Right lobe of liver (tissue), 6 donors: Measurements from ENCODE around the gene NOS1AP. TPM values are rescaled to one million over a fixed set of nuclear protein-coding genes. Genes with fewer than 3 reads are reported as not detected.
A peak's percentile ranks its signal among the peaks of the same experiment; 100 is the strongest.

ENCODE experiments used
- ATAC-seq, 4 donors: fragments of 200-7000 bp; cut with Tn5 transposase; one replicate each; pipeline ENCODE4 v1.9.1; 2020; ENCODE audit warnings: mild to moderate bottlenecking in 4 of 4, moderate library complexity in 4 of 4
- DNase-seq, 3 donors: peaks; one replicate each; pipeline ENCODE4 v3.0.0-alpha.2; 2020
- H3K27ac ChIP-seq, 3 donors: fragments of 200-600 bp; one replicate each; pipeline ENCODE4 v1.8.0; 2022
- H3K27me3 ChIP-seq, 2 donors: fragments of 200-600 bp; one replicate each; pipeline ENCODE4 v1.8.0; 2022
- H3K36me3 ChIP-seq, 4 donors: fragments of 200-600 bp; sonication (generic) in 1 of 4; one replicate each; pipeline versions ENCODE4 v1.5.1 to v1.8.0; 2017 to 2022; ENCODE audit warnings: control low read depth in 1 of 4
- H3K4me1 ChIP-seq, 4 donors: fragments of 200-600 bp; sonication (generic) in 1 of 4; one replicate each; pipeline versions ENCODE4 v1.5.1 to v1.8.0; 2017 to 2022; ENCODE audit warnings: control low read depth in 1 of 4
- H3K4me3 ChIP-seq, 3 donors: fragments of 200-600 bp; one replicate each; pipeline ENCODE4 v1.8.0; 2022
- H3K9me3 ChIP-seq, 4 donors: fragments of 200-600 bp; sonication (generic) in 1 of 4; one replicate each; pipeline versions ENCODE4 v1.5.1 to v1.8.0; 2017 to 2022; ENCODE audit warnings: control low read depth in 1 of 4
- POLR2A ChIP-seq: fragments of 450-650 bp; IDR thresholded peaks from one replicate; pipeline ENCODE4 v1.6.1; 2017; ENCODE audit warnings: antibody characterized with exemption, mild to moderate bottlenecking
- WGBS: methylation state at CpG from one replicate; pipeline ENCODE4 v1.1.6; 2018; ENCODE audit warnings: low coverage, low lambda C conversion rate; ENCODE audit not compliant: insufficient coverage; ENCODE audit errors: missing lambda C conversion rate; 5-methylcytosine and 5-hydroxymethylcytosine counted together
- intact Hi-C, 2 donors: fragments of 100-400 bp; cut with DNase I; formaldehyde crosslinking; loops; one replicate each; pipeline versions ENCODE4 v1.11.2 to v1.14.1; 2022
- total RNA-seq, 6 experiments: library from RNA; depleted of rRNA in 2 of 6; stranded (reverse); fragments of >200 nt in 2 of 6; fragmentation: NEBNext Ultra II Directional in 3 of 6; extraction: Animal tissue kit (Norgen Biotek cat#: 25700) in 3 of 6; gene quantifications; one replicate each; pipeline versions ENCODE4 v1.1.0 to v1.2.4, GENCODE V29; 2016 to 2023
- TF ChIP-seq, protein P1 (sequence below), 4 donors: fragments of 200-600 bp in 3 of 4; fragments of 450-650 bp in 1 of 4; IDR thresholded peaks; one replicate each; pipeline versions ENCODE4 v1.5.1 to v1.8.0; 2016 to 2022; ENCODE audit warnings: antibody characterized with exemption in 4 of 4, mild to moderate bottlenecking in 2 of 4
- donor health status: DM: no; HTN: yes; CAD: no.
- donor health status: DM: no; HTN: no; CAD: no.
- donor health status: DM: no; HTN: no; CAD: no.
- donor health status: DM: no; HTN: yes; CAD: no.
- donor health status: DM: no; HTN: yes; CAD: no.

NOS1AP gene
- total RNA-seq, 6 experiments from 2014 or later = 4.7 to 24.8 (median 11.6) TPM

DNA sequence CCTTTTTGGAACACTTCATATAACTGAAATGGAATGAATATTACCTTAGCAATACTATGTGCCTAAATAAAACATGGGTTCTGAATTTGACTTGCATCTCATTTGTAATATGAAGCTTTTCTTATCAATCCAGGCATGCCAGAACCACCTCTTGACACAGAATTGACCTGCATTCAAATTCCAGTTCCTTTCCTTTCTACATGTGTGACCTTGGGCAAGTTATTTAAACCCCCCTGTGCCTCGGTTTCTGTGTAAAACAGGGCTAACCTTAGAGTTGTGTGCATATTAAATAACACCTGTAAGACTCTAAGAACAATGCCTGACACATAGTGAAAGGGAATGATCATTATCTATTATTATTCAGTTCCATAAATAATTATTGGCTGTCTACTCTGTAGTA, 2.0 kb upstream of the NOS1AP start:
- ATAC-seq (no peak), DNase-seq (no peak)
- H3K4me3 ChIP-seq = no peak overlapping the region
- no peak overlapping the region for H3K27ac ChIP-seq
- peaks cover 0 to 19% (median 0%) of the 10 kb centered on the region in 4 donors for H3K4me1 ChIP-seq
- 33% methylated on average over 1 of the region's 1 CpG for WGBS
- no peak for TF ChIP-seq POLR2A
- TF ChIP-seq, protein P1, sequence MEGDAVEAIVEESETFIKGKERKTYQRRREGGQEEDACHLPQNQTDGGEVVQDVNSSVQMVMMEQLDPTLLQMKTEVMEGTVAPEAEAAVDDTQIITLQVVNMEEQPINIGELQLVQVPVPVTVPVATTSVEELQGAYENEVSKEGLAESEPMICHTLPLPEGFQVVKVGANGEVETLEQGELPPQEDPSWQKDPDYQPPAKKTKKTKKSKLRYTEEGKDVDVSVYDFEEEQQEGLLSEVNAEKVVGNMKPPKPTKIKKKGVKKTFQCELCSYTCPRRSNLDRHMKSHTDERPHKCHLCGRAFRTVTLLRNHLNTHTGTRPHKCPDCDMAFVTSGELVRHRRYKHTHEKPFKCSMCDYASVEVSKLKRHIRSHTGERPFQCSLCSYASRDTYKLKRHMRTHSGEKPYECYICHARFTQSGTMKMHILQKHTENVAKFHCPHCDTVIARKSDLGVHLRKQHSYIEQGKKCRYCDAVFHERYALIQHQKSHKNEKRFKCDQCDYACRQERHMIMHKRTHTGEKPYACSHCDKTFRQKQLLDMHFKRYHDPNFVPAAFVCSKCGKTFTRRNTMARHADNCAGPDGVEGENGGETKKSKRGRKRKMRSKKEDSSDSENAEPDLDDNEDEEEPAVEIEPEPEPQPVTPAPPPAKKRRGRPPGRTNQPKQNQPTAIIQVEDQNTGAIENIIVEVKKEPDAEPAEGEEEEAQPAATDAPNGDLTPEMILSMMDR (IDR thresholded peaks at IDR 0.05) = no peak
- no peaks in the 10 kb centered on the region for H3K36me3 ChIP-seq
- no peaks in the 10 kb centered on the region for H3K9me3 ChIP-seq
- intact Hi-C loops = no loop called here
- no peaks in the 10 kb centered on the region for H3K27me3 ChIP-seq

DNA sequence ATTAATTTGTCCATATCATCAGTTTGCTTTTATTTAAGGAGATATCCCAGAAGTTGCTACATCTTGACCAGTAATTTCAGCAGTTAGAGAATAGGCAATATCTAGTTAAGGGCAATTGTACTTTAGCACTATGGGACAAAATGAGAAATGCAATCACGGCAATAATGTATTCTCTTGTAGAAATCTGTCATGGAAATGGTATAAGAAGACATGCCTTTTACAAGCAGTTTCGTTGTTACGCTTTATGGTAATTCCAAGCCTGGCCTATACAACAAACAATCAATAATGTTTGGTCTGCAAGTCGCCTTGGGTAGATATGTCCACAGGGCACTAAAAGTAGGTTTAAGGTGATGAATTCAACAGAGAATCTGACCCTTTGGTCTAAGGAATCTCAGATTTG, 1.2 kb upstream of the NOS1AP start:
- intact Hi-C loops = no loop called here
- Histone ChIP-seq H3K36me3 (no peaks in the 10 kb centered on the region), H3K4me1 (peaks cover 0 to 28% (median 0%) of the 10 kb centered on the region in 4 donors), H3K9me3 (no peaks in the 10 kb centered on the region), H3K4me3 (no peak overlapping the region), H3K27ac (no peak overlapping the region), H3K27me3 (no peaks in the 10 kb centered on the region)
- 84% methylated on average over 4 of the region's 4 CpGs for WGBS
- DNase-seq (no peak), ATAC-seq (no peak)
- TF ChIP-seq POLR2A = no peak
- TF ChIP-seq, protein P1 (IDR thresholded peaks at IDR 0.05) = no peak

DNA sequence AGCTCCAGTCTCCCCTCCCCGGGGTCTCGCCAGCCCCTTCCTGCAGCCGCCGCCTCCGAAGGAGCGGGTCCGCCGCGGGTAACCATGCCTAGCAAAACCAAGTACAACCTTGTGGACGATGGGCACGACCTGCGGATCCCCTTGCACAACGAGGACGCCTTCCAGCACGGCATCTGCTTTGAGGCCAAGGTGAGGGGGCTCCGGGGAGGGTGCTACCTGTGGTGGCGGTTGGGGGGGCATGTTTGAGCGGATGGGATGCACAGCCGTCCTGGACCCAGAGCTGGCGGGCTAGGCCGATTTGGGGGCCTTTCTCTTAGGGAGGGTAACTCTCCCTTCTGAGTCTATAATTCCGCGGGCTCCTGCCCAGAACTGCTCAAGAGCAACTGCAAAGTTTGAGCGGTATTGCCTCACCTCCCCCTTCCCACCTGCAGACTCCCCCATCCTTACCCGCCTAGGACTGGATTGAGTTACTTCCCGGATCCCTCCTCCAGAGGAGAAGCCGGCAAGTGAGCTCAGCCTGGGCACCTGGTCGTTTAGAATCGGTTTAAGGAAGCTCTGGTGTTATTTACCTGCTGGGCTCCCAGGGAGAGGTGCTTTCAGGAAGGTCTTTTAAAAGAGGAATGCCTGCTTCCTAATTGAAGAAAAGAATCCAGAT, 730 bp downstream of the NOS1AP start:
- Histone ChIP-seq H3K9me3 (no peaks in the 10 kb centered on the region), H3K27ac (peak overlapping the region; percentile 69 to 85 (median 72)), H3K27me3 (no peaks in the 10 kb centered on the region), H3K4me1 (peaks cover 0 to 31% (median 0%) of the 10 kb centered on the region in 4 donors), H3K4me3 (peak overlapping the region; percentile 73 to 83 (median 74)), H3K36me3 (no peaks in the 10 kb centered on the region)
- TF ChIP-seq, protein P1 (IDR thresholded peaks at IDR 0.05) = no peak
- no peak for TF ChIP-seq POLR2A
- intact Hi-C loops = loop anchor here in 1 of 2 donors (10.0 kb wide), 1 partner anchor 55 kb away; no protein-coding TSS in a partner anchor
- ATAC-seq (peak; percentile 1 to 29 (median 15)), DNase-seq (peak in 2 of 3 donors; percentile 19 to 53)
- WGBS = 0% methylated on average over 7 of the region's 29 CpGs

DNA sequence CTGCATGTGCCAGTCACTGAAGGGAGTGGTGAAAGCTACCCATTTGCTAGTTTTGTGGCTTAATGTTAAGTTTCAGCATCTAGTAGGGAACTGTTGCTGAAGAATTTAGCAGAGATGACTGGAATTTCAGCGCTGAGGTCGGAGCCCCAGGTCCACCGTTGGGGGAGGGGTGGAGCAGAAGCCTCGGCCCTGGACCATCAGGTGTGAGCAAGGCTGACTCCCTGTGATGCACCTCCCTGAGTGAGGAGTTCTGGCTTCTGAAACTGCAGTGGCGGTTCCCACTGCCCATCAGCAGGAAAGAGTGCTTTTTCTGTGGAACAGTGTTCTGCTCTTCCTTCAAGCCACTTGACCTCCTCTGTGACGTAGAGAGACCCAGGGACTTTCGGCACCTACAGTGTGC, 1.3 kb downstream of the NOS1AP start:
- no peaks in the 10 kb centered on the region for H3K36me3 ChIP-seq
- 8% methylated on average over 6 of the region's 7 CpGs for WGBS

More for the DNA sequence above, 1.3 kb downstream of the NOS1AP start:
- H3K9me3 ChIP-seq = no peaks in the 10 kb centered on the region
- no peak for TF ChIP-seq POLR2A
- TF ChIP-seq, protein P1 (IDR thresholded peaks at IDR 0.05) = no peak
- peak overlapping the region in 2 of 3 donors; percentile 72 to 85 for H3K27ac ChIP-seq
- peak in 2 of 3 donors; percentile 40 to 52 for DNase-seq
- peak in 3 of 4 donors; percentile 12 to 38 (median 37) for ATAC-seq
- intact Hi-C loops = loop anchor here in 1 of 2 donors (10.0 kb wide), 1 partner anchor 54 kb away; no protein-coding TSS in a partner anchor
- no peaks in the 10 kb centered on the region for H3K27me3 ChIP-seq
- H3K4me3 ChIP-seq = peak overlapping the region; percentile 73 to 83 (median 74)
- H3K4me1 ChIP-seq = peaks cover 0 to 31% (median 0%) of the 10 kb centered on the region in 4 donors
